NCI-H2081 (cell line): ENCODE data around the gene DCLK3.

Experiments
- DNase-seq, 2 experiments: peaks; one replicate each; lab custom pipeline; 2025; lab: John Stamatoyannopoulos, UW

Gene DCLK3

GRCh38 chr3:36709826-36710365, 54.5 kb downstream of the DCLK3 start:
- no peak for DNase-seq

DNA sequence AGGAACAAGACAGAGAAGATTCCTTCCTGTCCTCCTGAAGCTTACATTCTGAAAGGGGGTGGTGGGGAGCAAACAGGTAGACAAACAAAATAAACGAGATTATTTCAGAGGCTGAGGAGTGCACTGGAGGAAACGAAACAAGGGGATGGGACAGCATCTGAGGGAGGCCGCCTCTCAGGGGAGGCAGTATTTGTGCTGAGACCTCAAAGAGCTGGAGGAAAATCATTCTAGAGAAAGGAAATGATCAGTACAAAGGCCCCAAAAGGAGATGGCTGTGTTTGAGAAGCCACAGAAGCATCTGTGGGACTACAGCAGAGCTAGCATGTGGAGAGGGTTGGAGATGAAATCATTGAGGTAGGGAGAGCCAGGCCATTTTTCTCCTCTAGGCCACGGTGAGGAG, 55.1 kb downstream of the DCLK3 start:
- DNase-seq, result no peak

GRCh38 chr3:36707623-36708409, 56.5 kb downstream of the DCLK3 start:
- DNase-seq, result peak in 1 of 2 experiments; percentile 29

- DNase-seq, result no peak
Observed at GRCh38 chr3:36705015-36705414, 59.3 kb downstream of the DCLK3 start.

DNA sequence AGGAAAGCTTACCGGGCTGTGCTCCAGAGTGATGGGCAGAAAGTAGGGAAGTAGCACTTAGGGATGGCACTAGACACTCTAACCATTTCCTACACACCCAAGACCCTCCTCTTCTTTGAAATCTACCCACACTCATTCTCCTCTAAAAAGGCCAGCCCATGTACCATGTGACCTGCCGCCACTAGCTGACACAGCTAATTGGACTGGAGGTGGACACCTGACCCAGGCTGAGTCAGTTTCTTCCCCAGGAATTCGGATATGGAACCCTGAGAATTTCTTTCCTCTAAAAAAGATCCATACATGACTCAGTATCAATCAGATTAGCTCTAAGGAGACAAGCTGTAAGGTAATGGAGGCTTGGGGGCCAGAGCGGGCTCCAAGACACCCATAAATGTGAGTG, 60.1 kb downstream of the DCLK3 start:
- no peak for DNase-seq

GRCh38 chr3:36701249-36701572, 63.1 kb downstream of the DCLK3 start:
- DNase-seq, result no peak

DNA sequence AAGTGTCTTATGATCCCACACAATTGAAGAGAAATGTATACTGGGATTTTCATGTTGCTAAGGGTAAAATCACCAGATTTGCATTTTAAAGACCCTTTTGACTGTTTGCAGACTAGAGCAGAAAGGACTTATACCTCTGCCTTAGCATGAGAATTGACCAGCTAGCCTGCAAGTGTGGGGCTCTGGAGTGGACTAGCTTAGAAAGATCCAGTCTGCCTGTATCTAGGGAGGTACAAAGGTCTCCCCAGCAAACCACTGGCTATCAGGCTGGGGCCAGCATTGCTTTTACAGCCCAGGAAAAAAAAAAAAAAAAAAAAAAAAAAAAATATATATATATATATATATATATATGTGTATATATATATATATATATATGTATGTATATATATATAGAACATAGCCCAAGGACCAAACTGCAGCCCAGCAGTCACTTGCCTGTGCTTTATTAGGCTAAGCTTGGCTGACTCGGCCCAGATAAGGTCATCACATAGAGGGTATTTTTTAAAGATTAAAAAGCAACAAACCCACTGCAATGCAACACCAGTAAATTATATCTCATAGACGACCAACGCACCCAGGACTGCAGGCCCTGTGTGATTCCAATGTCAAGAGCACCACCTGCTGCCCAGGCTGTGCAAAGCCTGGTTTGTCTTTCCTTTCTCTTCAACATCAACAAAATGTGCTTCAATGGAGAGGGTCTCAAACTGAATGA, 63.7 kb downstream of the DCLK3 start:
- peak; percentile 71 to 79 for DNase-seq

- no peak for DNase-seq
Observed at GRCh38 chr3:36698314-36698713, 66.0 kb downstream of the DCLK3 start.

- peak; percentile 2 to 24 for DNase-seq
Observed at GRCh38 chr3:36697229-36698001, 66.9 kb downstream of the DCLK3 start.

- DNase-seq, result no peak
Observed at GRCh38 chr3:36696799-36697198, 67.6 kb downstream of the DCLK3 start.

DNA sequence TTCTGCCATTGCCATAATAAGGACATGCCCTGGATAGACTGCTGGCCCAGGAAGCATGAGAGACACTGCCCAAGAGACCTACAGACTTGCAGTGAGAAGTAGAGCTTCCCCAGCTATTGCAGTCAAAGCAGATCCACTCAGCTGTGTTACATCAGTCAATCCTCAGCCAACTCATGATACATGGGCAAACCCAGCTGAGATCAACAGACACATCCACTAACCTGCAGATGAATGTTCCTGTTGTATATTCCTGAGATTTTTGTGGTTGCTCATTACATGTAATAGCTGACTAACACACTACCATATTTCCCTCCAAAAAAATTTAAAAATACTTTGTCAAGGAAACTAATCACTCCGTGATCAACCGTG, 68.6 kb downstream of the DCLK3 start:
- no peak for DNase-seq

- no peak for DNase-seq
Observed at GRCh38 chr3:36695113-36695768, 69.1 kb downstream of the DCLK3 start.

- no peak for DNase-seq
Observed at GRCh38 chr3:36693670-36694069, 70.7 kb downstream of the DCLK3 start.

GRCh38 chr3:36689560-36689959, 74.8 kb downstream of the DCLK3 start:
- DNase-seq, result no peak

DNA sequence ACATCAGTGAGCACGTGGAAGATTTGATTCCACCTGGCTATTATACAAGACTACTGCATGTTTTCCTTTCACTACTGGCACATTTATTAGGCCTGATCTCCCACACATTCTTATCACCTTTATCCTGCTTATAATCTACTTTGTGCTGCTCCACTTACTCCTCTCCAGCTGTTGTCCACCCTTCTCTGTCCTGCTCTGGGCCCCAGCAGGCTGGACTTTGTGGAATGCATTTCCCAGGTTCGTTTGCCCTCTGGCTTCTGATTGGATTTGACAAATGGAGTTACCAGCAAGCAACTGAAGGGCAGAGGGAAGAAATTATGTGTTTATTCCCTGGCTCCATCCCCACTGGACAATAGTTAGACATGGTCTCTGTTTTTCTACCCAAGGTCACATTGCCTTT, 75.5 kb downstream of the DCLK3 start:
- DNase-seq, result no peak

DNA sequence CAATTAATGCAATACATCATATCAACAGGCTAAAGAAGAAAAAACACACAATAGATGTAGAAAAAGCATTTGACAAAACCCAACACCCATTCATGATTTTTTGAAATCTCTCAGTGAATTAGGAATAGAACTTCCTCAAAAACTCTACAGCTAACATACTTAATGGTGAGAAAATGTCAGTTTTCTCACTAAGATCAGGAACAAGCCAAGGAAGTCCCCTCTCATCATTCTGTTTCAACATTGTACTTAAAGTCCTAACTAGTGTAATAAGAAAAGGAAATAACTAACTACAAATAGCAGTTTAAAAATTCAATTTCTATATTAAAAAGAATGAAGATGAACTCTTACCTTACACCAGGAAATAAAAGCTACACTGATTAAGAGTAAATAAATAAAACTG, 77.8 kb downstream of the DCLK3 start:
- no peak for DNase-seq

GRCh38 chr3:36681867-36682266, 82.5 kb downstream of the DCLK3 start:
- no peak for DNase-seq

DNA sequence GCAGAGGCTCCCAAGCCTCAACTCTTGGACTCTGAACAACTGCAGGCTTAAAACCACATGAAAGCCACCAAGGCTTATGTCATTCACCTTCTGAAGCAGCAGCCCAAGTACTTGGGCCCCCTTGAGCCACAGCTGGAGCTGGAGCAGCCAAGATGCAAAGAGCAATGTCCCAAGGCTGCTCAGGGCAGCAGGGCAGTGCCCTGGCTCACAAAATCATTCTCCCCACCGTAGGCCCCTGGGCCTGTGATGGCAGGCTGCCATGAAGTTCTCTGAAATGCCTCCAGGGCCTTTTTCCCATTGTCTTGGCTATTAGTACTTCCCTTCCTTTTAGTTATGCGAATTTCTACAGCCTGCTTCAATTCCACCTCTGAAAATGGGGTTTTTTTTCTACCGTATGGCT, 83.4 kb downstream of the DCLK3 start:
- no peak for DNase-seq

GRCh38 chr3:36679384-36680200, 84.8 kb downstream of the DCLK3 start:
- no peak for DNase-seq

- no peak for DNase-seq
Observed at GRCh38 chr3:36678216-36679013, 85.9 kb downstream of the DCLK3 start.
